ENCODE measurements around the gene LYPD5.
"Not testable (repeated sequence)": the region's sequence is repeated elsewhere in the genome, so short reads cannot be mapped to it uniquely, and the experiment has no call there.

The LYPD5 gene

GRCh38 chr19:43802216-43802951, at the start of gene LYPD5:
Gene LYPD5, minus strand, starts transcription at chr19:43802447. Its CDS starts 67 bp downstream, at chr19:43802380.
- no peak for DNase-seq

- DNase-seq = no peak
Observed at GRCh38 chr19:43848821-43849220, 46.6 kb upstream of the LYPD5 start.

- no peak for DNase-seq
Observed at GRCh38 chr19:43847884-43848283, 45.6 kb upstream of the LYPD5 start.

- no peak for DNase-seq
Observed at GRCh38 chr19:43847246-43847645, 45.0 kb upstream of the LYPD5 start.

DNA sequence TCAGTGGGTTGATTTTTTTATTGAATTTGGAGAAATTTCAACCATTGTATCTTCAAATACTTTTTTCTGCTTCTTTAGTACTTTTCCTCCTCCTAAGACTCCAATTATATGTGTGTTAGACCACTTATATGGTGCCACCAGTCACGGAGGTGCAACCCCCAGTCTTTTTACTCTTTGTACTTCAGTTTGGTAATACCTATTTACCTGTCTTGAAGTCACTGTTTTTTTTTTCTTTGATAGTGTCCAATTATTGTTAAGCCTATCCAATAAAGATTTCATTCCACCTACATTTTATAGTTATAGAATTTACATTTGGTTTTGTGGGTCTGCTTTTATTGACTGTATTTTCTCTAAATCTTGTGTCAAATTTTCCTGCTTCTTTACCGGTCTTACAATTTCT, 39.8 kb upstream of the LYPD5 start:
- no peak for DNase-seq

DNA sequence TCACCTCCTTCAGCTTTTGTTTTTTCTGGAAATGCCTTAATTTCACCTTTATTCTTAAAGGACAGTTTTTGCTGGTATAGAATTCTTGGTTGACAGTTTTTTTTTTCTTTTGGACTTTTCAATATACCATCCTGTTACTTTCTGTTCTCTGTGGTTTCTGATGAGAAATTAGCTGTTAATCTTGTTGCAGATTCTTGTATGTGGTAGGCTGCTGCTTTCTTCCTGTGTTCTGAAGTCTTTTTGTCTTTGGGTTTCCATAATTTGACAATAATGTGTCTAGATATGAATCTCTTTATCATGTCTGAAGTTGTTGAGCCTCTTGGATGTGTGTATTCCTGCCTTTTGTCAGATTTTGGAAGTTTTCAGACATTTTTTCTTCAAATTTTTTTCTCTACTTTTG, 36.9 kb upstream of the LYPD5 start:
- no peak for DNase-seq

DNA sequence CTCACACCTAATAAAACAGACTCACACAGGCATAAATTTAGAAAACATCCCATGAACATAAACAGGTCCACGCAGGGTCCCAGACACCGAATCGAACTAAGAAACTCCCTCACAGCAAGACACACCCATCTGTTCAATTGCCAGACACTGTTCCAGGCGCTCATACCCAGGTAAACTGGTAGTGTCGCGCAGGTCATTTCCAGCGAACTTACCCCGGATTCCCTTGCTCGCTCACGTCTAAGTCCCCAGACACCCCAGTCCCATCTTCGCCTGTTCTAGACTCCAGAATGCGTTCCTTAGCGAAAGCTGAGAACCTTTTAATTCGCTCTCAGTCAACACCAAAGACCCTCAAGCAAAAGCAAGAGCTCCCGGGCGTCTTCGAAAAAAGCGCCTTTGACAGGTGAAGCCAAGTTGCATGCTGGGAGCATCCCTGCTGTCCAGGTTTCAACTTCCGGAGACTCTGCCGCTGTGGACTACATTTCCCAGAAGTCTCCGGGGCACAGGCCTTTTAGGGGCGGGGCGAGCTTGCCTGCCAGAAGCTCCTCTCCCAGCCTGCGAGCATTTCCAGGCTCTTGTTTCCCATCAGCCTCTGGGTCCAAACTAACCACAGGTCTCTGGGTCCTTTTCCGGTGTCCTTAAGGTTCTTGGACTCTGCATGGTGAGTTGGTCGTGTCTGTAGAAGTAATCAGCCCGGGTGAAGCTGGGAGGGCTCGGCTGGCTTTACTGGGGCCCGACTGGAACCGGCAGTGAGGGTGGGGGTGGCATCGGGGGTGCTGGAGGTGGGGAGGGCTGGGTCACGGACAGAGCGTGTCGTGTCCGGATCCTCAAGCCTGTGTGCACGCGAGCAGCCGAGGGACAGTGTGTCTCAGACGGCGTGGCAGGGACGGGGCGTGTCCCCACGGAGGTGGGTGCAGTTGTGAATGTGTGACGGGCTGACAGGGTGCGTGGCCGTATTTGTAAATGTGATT, 24.8 kb upstream of the LYPD5 start, which contains the start of gene ZNF283:
Gene ZNF283, plus strand, starts transcription at position 535 of the 968 bp plus-strand sequence. CDS start 6,184 bp downstream, outside the sequence.
- peak; percentile 90 for DNase-seq

DNA sequence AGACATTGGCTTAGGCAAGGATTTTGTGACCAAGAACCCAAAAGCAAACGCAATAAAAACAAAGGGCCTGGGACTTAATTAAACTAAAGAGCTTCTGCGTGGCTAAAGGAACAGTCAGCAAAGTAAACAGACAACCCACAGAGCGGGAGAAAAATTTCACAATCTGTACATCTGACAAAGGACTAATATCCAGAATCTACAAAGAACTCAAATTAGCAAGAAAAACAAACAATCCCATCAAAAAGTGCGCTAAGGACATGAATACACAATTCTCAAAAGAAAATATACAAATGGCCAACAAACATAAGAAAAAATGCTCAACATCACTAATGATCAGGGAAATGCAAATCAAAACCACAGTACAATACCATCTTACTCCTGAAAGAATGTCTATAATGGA, 22.3 kb upstream of the LYPD5 start:
- not testable (repeated sequence) for DNase-seq

DNA sequence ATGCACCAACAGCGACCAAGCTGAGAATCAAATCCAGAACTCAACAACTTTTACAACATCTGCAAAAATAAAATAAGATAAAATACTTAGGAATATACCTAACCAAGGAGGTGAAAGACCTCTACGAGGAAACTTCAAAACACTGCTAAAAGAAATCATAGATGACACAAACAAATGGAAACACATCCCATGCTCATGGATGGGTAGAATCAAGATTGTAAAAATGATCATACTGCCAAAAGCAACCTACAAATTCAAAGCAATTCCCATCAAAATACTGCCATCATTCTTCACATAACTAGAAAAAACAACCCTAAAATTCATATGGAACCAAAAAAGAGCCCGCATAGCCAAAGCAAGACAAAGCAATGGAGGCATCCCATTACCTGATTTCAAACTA, 21.6 kb upstream of the LYPD5 start:
- DNase-seq = not testable (repeated sequence)

GRCh38 chr19:43820884-43821215, 18.6 kb upstream of the LYPD5 start:
- DNase-seq = no peak

DNA sequence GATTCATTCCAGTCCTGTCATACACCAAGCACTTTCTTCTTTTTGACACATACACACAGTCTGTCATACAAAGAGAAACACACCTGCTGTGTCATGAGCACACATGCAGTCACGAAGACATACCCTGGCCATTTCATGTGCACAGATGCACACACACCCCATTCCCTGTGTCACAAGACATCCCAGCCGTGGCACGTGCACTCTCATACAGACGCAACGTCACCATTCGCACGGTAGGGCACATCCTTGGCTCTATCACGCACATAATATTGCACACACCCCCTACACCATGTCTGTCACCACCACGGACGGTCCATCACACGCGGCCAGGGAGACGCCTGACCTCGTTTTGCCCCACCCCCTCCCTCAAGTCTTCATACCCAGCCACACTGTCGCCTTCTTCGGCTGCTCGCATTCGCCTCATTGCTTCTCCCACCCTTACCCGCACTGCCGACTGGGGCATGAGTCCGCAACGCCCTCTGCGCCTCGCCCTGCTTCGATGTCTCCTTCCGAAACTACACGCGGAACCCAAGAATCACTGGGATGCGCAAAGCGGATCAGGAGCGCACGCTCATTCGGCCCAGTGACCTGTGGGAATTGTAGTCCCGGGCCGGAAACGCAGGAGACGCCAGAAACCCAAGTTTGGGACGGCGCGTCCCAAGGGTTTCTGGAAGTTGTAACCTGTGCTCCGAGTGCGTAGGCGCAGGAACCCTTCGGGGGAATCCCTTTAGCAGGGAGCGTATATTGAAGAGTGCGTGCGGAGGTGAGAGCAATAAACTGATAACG, 18.0 kb upstream of the LYPD5 start:
- peak; percentile 23 for DNase-seq

- no peak for DNase-seq
Observed at GRCh38 chr19:43818500-43818899, 16.3 kb upstream of the LYPD5 start.

GRCh38 chr19:43817454-43817853, 15.2 kb upstream of the LYPD5 start:
- DNase-seq = not testable (repeated sequence)

DNA sequence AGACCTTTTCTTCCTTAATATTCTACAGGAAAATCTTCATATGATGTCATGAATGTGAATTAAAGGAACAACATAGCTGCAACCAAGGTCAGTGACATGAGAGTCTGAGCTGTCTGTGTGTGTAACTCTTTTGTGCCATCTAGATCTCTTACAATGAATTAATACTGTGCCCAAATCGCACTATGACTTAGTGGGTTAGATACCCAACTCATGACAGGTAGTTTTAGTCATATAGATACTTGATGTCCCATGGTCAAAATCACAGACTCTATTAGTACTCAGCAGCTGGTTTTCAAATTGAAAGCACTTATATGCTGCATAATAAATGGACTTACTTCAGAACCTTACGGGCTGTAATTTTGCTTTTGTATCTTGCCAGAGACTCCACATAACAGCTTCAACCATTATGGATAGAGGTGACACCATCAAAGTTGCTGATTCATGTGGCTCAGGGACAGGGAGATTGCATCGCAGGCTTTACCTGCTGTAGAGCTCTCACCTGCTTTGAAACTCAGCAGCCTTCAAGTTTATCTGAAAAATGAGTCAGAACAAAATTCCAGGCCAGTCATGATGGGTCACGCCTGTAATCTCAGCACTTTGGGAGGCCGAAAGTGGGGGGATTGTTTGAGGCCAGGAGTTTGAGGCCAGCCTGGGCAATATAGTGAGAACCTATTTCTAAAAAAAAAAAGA, 12.6 kb upstream of the LYPD5 start:
- no peak for DNase-seq

GRCh38 chr19:43812688-43813087, 10.4 kb upstream of the LYPD5 start:
- peak; percentile 41 for DNase-seq

DNA sequence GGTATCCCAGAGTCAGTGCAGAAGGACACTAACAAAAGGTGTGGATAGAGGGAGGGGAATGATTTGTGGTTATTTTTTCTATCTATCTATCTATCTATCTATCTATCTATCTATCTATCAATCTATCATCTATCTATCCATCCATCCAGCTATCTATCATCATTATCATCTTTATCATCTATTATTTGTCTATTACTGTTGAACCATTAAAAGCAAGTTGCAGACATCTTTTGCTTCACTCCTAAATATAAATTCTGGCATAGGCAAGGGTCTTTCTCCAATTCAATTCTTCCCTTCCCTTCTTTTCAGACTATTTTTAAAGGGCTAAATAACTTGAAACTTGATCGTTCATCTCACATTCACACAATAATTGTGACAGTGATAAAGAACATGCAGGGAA, 10.0 kb upstream of the LYPD5 start:
- no peak for DNase-seq

DNA sequence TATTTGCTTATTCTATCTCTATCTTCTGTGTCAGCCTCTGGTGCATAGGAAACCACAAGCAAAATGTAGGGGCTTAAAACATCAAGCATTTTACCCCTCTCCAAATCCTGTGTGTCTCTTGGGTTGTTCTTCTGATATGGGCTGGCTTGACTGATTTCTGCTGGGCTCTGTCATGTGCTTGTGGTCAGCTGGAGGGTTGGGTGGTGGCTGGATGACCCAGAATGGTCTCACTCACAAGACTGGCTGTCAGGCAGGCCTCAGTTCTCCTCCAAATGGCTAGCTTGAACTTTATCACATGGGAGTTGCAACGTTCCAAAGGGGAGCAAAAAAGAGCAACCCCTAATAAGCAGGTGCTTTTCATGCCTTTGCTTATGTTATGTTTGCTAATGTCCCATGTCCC, 9.6 kb upstream of the LYPD5 start:
- no peak for DNase-seq

- DNase-seq = peak; percentile 69
Observed at GRCh38 chr19:43809762-43810696, 7.8 kb upstream of the LYPD5 start.

DNA sequence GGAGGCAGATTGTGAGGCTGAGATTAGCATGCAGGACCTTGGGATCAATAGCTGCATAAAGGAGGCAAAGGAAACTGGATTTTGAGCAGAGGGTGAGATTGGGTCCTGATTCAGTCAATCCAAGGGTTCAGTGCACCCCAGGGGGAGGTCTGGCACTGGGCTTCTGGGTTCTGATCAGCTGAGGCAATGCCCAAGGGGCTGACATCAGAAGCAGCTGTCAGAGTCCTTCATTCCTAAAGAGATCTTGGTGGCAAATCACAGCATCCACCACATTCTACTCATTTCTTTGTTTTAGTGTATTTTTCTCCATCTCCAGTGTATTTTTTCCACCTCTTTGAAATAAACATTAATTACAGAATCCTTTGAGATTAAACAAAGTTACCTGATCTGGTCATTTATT, 5.4 kb upstream of the LYPD5 start:
- no peak for DNase-seq

DNA sequence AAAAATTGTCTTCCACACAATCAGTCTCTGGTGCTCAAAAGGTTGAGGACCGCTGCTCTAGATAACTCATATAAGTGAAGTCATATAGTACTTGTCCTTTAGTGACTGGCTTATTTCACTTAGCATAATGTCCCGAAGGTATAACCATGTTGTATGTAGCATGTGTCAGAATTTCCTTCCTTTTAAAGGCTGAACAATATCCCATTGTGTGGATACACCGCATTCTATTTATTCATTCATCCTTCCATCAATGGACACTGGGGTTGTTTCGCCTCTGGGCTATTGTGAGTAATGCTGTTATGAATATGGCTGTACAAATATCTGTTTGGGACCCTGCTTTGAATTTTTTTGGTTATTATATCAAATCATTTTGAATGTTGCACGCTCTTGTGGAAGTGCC, 4.6 kb upstream of the LYPD5 start:
- DNase-seq = no peak

GRCh38 chr19:43806401-43806800, 4.2 kb upstream of the LYPD5 start:
- DNase-seq = not testable (repeated sequence)
